Measurements from ENCODE around the gene ATF7.
"Not testable (repeated sequence)": the region's sequence is repeated elsewhere in the genome, so short reads cannot be mapped to it uniquely, and the experiment has no call there.

The ATF7 gene

GRCh38 chr12:53481939-53482586 is 144.1 kb downstream of the ATF7 start:
- Histone ChIP-seq H3K27me3 (ENCODE audit: control insufficient read depth in 3 of 3, insufficient read depth in 3 of 3, low read depth in 1 of 3, low read length in 3 of 3) (no peaks in the 10 kb centered on the region), H3K4me3 (ENCODE audit: low read length in 2 of 2) (no peak overlapping the region), H2AK5ac (ENCODE audit: low read depth, low read length) (no peak overlapping the region), H2BK12ac (ENCODE audit: low read length) (no peak overlapping the region), H2BK5ac (ENCODE audit: low read length) (no peak overlapping the region), H4K8ac (ENCODE audit: low read depth, low read length) (no peak overlapping the region), H3K36me3 (replicated peaks in 1 of 2; ENCODE audit: control insufficient read depth in 2 of 2, insufficient read depth in 2 of 2, low read length in 2 of 2) (peaks cover 62 to 97% of the 10 kb centered on the region in 2 donors), H2AFZ (ENCODE audit: low read length) (no peak overlapping the region), H3K4me2 (ENCODE audit: insufficient read depth, low read length, poor library complexity, severe bottlenecking) (no peak overlapping the region), H4K91ac (ENCODE audit: low read depth, low read length, poor library complexity) (no peak overlapping the region), H3K9ac (ENCODE audit: low read depth, low read length, poor library complexity) (no peak overlapping the region), H2BK120ac (ENCODE audit: low read depth, low read length) (no peak overlapping the region), H3K9me3 (replicated peaks in 1 of 2; ENCODE audit: control insufficient read depth in 2 of 2, insufficient read depth in 1 of 2, low read depth in 1 of 2, low read length in 2 of 2) (no peaks in the 10 kb centered on the region), H3K79me1 (ENCODE audit: low read depth, low read length) (peaks cover 3% of the 10 kb centered on the region), H3K27ac (replicated peaks; ENCODE audit: low read length) (no peak overlapping the region), H3K4ac (ENCODE audit: low read length) (no peak overlapping the region), H3K23ac (ENCODE audit: low read depth, low read length, poor library complexity) (no peak overlapping the region), H3K4me1 (ENCODE audit: control insufficient read depth in 2 of 2, insufficient read depth in 1 of 2, low read depth in 1 of 2, low read length in 2 of 2) (peaks cover 5 to 13% of the 10 kb centered on the region in 2 donors), H2BK15ac (ENCODE audit: low read length) (no peak overlapping the region), H3K14ac (ENCODE audit: low read length) (no peak overlapping the region), H3K18ac (ENCODE audit: low read length) (no peak overlapping the region)
- no CpG with 5 or more reads among the region's 9 CpGs for WGBS, 2 donors (ENCODE audit: extremely low coverage in 2 of 2, insufficient read length in 2 of 2, insufficient replicate concordance in 1 of 2)
- DNase-seq (ENCODE audit: low spot score) = no peak

DNA sequence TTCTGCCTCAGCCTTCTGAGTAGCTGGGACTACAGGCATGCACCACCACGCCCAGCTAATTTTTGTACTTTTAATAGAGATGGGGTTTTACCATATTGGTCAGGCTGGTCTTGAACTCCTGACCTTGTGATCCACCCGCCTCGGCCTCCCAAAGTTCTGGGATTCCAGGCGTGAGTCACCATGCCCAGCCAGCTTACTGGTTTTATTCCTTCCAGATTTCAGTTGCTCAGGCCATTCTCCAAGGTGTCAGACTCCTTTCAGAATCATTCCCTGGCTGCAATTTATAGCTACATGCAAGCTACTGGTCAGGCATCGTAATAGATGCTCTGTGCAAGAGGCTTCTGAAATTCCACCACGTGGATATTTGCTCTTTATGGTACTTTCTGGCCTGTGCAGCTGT is 144.7 kb downstream of the ATF7 start:
- H2AFZ ChIP-seq (ENCODE audit: low read length); H3K27me3 ChIP-seq (ENCODE audit: control insufficient read depth in 3 of 3, insufficient read depth in 3 of 3, low read depth in 1 of 3, low read length in 3 of 3); H4K91ac ChIP-seq (ENCODE audit: low read depth, low read length, poor library complexity); H3K9ac ChIP-seq (ENCODE audit: low read depth, low read length, poor library complexity); DNase-seq (ENCODE audit: low spot score); H3K4ac ChIP-seq (ENCODE audit: low read length); H3K4me2 ChIP-seq (ENCODE audit: insufficient read depth, low read length, poor library complexity, severe bottlenecking); H2BK5ac ChIP-seq (ENCODE audit: low read length); H3K79me1 ChIP-seq (ENCODE audit: low read depth, low read length); H4K8ac ChIP-seq (ENCODE audit: low read depth, low read length); H3K9me3 ChIP-seq (replicated peaks in 1 of 2; ENCODE audit: control insufficient read depth in 2 of 2, insufficient read depth in 1 of 2, low read depth in 1 of 2, low read length in 2 of 2); H2BK12ac ChIP-seq (ENCODE audit: low read length); H3K14ac ChIP-seq (ENCODE audit: low read length); H3K18ac ChIP-seq (ENCODE audit: low read length); H3K23ac ChIP-seq (ENCODE audit: low read depth, low read length, poor library complexity); H3K27ac ChIP-seq (replicated peaks; ENCODE audit: low read length); H2BK15ac ChIP-seq (ENCODE audit: low read length); H2AK5ac ChIP-seq (ENCODE audit: low read depth, low read length); H3K4me3 ChIP-seq (ENCODE audit: low read length in 2 of 2); H2BK120ac ChIP-seq (ENCODE audit: low read depth, low read length): not testable (repeated sequence)
- peaks cover 5 to 13% of the 10 kb centered on the region in 2 donors for H3K4me1 ChIP-seq (ENCODE audit: control insufficient read depth in 2 of 2, insufficient read depth in 1 of 2, low read depth in 1 of 2, low read length in 2 of 2)
- peaks cover 62 to 97% of the 10 kb centered on the region in 2 donors for H3K36me3 ChIP-seq (replicated peaks in 1 of 2; ENCODE audit: control insufficient read depth in 2 of 2, insufficient read depth in 2 of 2, low read length in 2 of 2)
- WGBS, 2 donors (ENCODE audit: extremely low coverage in 2 of 2, insufficient read length in 2 of 2, insufficient replicate concordance in 1 of 2) = no CpG with 5 or more reads among the region's 6 CpGs

GRCh38 chr12:53480491-53481442 is 145.4 kb downstream of the ATF7 start:
- no peak overlapping the region for H3K18ac ChIP-seq (ENCODE audit: low read length)
- no peak overlapping the region for H2AK5ac ChIP-seq (ENCODE audit: low read depth, low read length)
- no peak overlapping the region for H4K91ac ChIP-seq (ENCODE audit: low read depth, low read length, poor library complexity)
- no peaks in the 10 kb centered on the region for H3K9me3 ChIP-seq (replicated peaks in 1 of 2; ENCODE audit: control insufficient read depth in 2 of 2, insufficient read depth in 1 of 2, low read depth in 1 of 2, low read length in 2 of 2)
- no peak overlapping the region for H3K23ac ChIP-seq (ENCODE audit: low read depth, low read length, poor library complexity)
- WGBS, 2 donors (ENCODE audit: extremely low coverage in 2 of 2, insufficient read length in 2 of 2, insufficient replicate concordance in 1 of 2) = no CpG with 5 or more reads among the region's 12 CpGs
- no peak overlapping the region for H2BK120ac ChIP-seq (ENCODE audit: low read depth, low read length)
- peaks cover 5 to 13% of the 10 kb centered on the region in 2 donors for H3K4me1 ChIP-seq (ENCODE audit: control insufficient read depth in 2 of 2, insufficient read depth in 1 of 2, low read depth in 1 of 2, low read length in 2 of 2)
- no peak overlapping the region for H3K4ac ChIP-seq (ENCODE audit: low read length)
- no peaks in the 10 kb centered on the region for H3K27me3 ChIP-seq (ENCODE audit: control insufficient read depth in 3 of 3, insufficient read depth in 3 of 3, low read depth in 1 of 3, low read length in 3 of 3)
- H3K36me3 ChIP-seq (replicated peaks in 1 of 2; ENCODE audit: control insufficient read depth in 2 of 2, insufficient read depth in 2 of 2, low read length in 2 of 2) = peaks cover 61 to 97% of the 10 kb centered on the region in 2 donors
- H3K4me2 ChIP-seq (ENCODE audit: insufficient read depth, low read length, poor library complexity, severe bottlenecking) = no peak overlapping the region
- H2BK12ac ChIP-seq (ENCODE audit: low read length) = no peak overlapping the region
- no peak overlapping the region for H3K9ac ChIP-seq (ENCODE audit: low read depth, low read length, poor library complexity)
- H2BK5ac ChIP-seq (ENCODE audit: low read length) = no peak overlapping the region
- H3K14ac ChIP-seq (ENCODE audit: low read length) = no peak overlapping the region
- DNase-seq (ENCODE audit: low spot score) = no peak
- H2BK15ac ChIP-seq (ENCODE audit: low read length) = no peak overlapping the region
- peak overlapping the region; percentile 56 for H3K27ac ChIP-seq (replicated peaks; ENCODE audit: low read length)
- H3K79me1 ChIP-seq (ENCODE audit: low read depth, low read length) = peaks cover under 1% of the 10 kb centered on the region
- no peak overlapping the region for H2AFZ ChIP-seq (ENCODE audit: low read length)
- H4K8ac ChIP-seq (ENCODE audit: low read depth, low read length) = no peak overlapping the region
- no peak overlapping the region for H3K4me3 ChIP-seq (ENCODE audit: low read length in 2 of 2)

DNA sequence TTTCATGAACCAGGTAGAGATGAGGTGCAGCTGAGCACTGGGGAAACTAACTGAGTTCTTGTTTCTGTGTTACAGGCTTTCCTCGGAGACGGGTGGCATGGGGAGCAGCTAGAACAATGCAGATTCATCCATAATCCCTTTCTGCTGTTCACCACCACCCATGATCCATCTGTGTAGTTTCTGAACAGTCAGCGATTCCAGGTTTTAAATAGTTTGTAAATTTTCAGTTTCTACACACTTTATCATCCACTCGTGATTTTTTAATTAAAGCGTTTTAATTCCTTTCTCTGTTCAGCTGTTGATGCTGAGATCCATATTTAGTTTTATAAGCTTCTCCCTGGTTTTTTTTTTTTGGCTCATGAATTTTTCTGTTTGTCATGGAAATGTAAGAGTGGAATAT is 146.9 kb downstream of the ATF7 start:
- WGBS, 2 donors (ENCODE audit: extremely low coverage in 2 of 2, insufficient read length in 2 of 2, insufficient replicate concordance in 1 of 2) = no CpG with 5 or more reads among the region's 5 CpGs
- peaks cover 62 to 98% of the 10 kb centered on the region in 2 donors for H3K36me3 ChIP-seq (replicated peaks in 1 of 2; ENCODE audit: control insufficient read depth in 2 of 2, insufficient read depth in 2 of 2, low read length in 2 of 2)
- H3K27ac ChIP-seq (replicated peaks; ENCODE audit: low read length) = no peak overlapping the region

More for the DNA sequence above, 146.9 kb downstream of the ATF7 start:
- Histone ChIP-seq H3K9ac (ENCODE audit: low read depth, low read length, poor library complexity) (no peak overlapping the region), H3K4me2 (ENCODE audit: insufficient read depth, low read length, poor library complexity, severe bottlenecking) (no peak overlapping the region), H2BK12ac (ENCODE audit: low read length) (no peak overlapping the region), H2AFZ (ENCODE audit: low read length) (no peak overlapping the region), H4K91ac (ENCODE audit: low read depth, low read length, poor library complexity) (no peak overlapping the region), H3K9me3 (replicated peaks in 1 of 2; ENCODE audit: control insufficient read depth in 2 of 2, insufficient read depth in 1 of 2, low read depth in 1 of 2, low read length in 2 of 2) (no peaks in the 10 kb centered on the region), H3K18ac (ENCODE audit: low read length) (no peak overlapping the region), H3K4ac (ENCODE audit: low read length) (no peak overlapping the region), H4K8ac (ENCODE audit: low read depth, low read length) (no peak overlapping the region), H3K27me3 (ENCODE audit: control insufficient read depth in 3 of 3, insufficient read depth in 3 of 3, low read depth in 1 of 3, low read length in 3 of 3) (no peaks in the 10 kb centered on the region), H3K4me3 (ENCODE audit: low read length in 2 of 2) (no peak overlapping the region), H2BK15ac (ENCODE audit: low read length) (no peak overlapping the region), H3K14ac (ENCODE audit: low read length) (no peak overlapping the region), H2BK5ac (ENCODE audit: low read length) (no peak overlapping the region), H2AK5ac (ENCODE audit: low read depth, low read length) (no peak overlapping the region), H3K4me1 (ENCODE audit: control insufficient read depth in 2 of 2, insufficient read depth in 1 of 2, low read depth in 1 of 2, low read length in 2 of 2) (peaks cover 5 to 16% of the 10 kb centered on the region in 2 donors), H2BK120ac (ENCODE audit: low read depth, low read length) (no peak overlapping the region), H3K23ac (ENCODE audit: low read depth, low read length, poor library complexity) (no peak overlapping the region), H3K79me1 (ENCODE audit: low read depth, low read length) (peaks cover 5% of the 10 kb centered on the region)
- DNase-seq (ENCODE audit: low spot score) = no peak
